HFFc6 (cell line): ENCODE data around the gene ACSBG1. TPM values are rescaled to one million over a fixed set of nuclear protein-coding genes. Genes with fewer than 3 reads are reported as not detected.

ENCODE experiments used
- DNase-seq: peaks from one replicate; pipeline ENCODE4 v3.0.0-alpha.2; 2018
- H3K27ac Mint-ChIP-seq: 2 replicates; pipeline ENCODE4 v1.8.0; 2020; ENCODE audit warnings: mild to moderate bottlenecking, mixed read lengths
- H3K27me3 Mint-ChIP-seq: 2 replicates; pipeline ENCODE4 v1.8.0; 2021; ENCODE audit warnings: mild to moderate bottlenecking, moderate library complexity, mixed read lengths; ENCODE audit not compliant: insufficient read depth
- H3K36me3 Mint-ChIP-seq: 2 replicates; pipeline ENCODE4 v1.8.0; 2021; ENCODE audit warnings: low read depth, mixed read lengths
- H3K4me1 Mint-ChIP-seq: 2 replicates; pipeline ENCODE4 v1.8.0; 2020; ENCODE audit warnings: low read depth, mixed read lengths
- H3K4me3 Mint-ChIP-seq: 2 replicates; pipeline ENCODE4 v1.8.0; 2020; ENCODE audit warnings: mild to moderate bottlenecking, moderate library complexity, mixed read lengths
- H3K9me3 Mint-ChIP-seq: 2 replicates; pipeline ENCODE4 v1.8.0; 2020; ENCODE audit warnings: mild to moderate bottlenecking, mixed read lengths
- CTCF ChIP-seq: fragments of 200-600 bp; sonication (generic); IDR thresholded peaks from 2 replicates; pipeline ENCODE4 v1.5.0; 2021; ENCODE audit warnings: antibody characterized with exemption, mild to moderate bottlenecking
- total RNA-seq, 6 experiments: library from RNA; stranded (reverse); fragmentation: NEBNext Ultra II Directional; extraction: Animal tissue kit (Norgen Biotek cat#: 25700); gene quantifications; 2 replicates in 1 of 6; 3 replicates in 5 of 6; pipeline ENCODE4 v1.2.3, GENCODE V29; 2021

Gene ACSBG1
- total RNA-seq, 6 experiments from 2014 or later: not detected

- H3K9me3 Mint-ChIP-seq: no peaks in the 10 kb centered on the region
- H3K27me3 Mint-ChIP-seq: peaks cover 42% of the 10 kb centered on the region
- no peak for TF ChIP-seq CTCF
- no peak overlapping the region for H3K27ac Mint-ChIP-seq
- no peak for DNase-seq
- H3K36me3 Mint-ChIP-seq: no peaks in the 10 kb centered on the region
- no peak overlapping the region for H3K4me3 Mint-ChIP-seq
- no peaks in the 10 kb centered on the region for H3K4me1 Mint-ChIP-seq
Measured at GRCh38 chr15:78197632-78198031, 36.7 kb downstream of the ACSBG1 start.

GRCh38 chr15:78195735-78196201 is 38.6 kb downstream of the ACSBG1 start:
- Mint-ChIP-seq H3K9me3 (no peaks in the 10 kb centered on the region; the same call in 1 of the 2 replicates), H3K27ac (no peak overlapping the region), H3K36me3 (no peaks in the 10 kb centered on the region), H3K4me1 (no peaks in the 10 kb centered on the region), H3K4me3 (no peak overlapping the region), H3K27me3 (peaks cover 36% of the 10 kb centered on the region)
- TF ChIP-seq CTCF: peak; percentile 81
- DNase-seq: no peak

GRCh38 chr15:78194568-78194925 is 39.8 kb downstream of the ACSBG1 start:
- peaks cover 3% of the 10 kb centered on the region; the same call in 1 of the 2 replicates for H3K9me3 Mint-ChIP-seq
- no peak for DNase-seq
- TF ChIP-seq CTCF: no peak
- no peaks in the 10 kb centered on the region for H3K4me1 Mint-ChIP-seq
- no peak overlapping the region for H3K4me3 Mint-ChIP-seq
- H3K27ac Mint-ChIP-seq: no peak overlapping the region
- no peaks in the 10 kb centered on the region for H3K36me3 Mint-ChIP-seq
- peaks cover 30% of the 10 kb centered on the region for H3K27me3 Mint-ChIP-seq

- peaks cover 3% of the 10 kb centered on the region; the same call in 1 of the 2 replicates for H3K9me3 Mint-ChIP-seq
- no peak for TF ChIP-seq CTCF
- peaks cover 30% of the 10 kb centered on the region for H3K27me3 Mint-ChIP-seq
- no peaks in the 10 kb centered on the region for H3K36me3 Mint-ChIP-seq
- no peaks in the 10 kb centered on the region for H3K4me1 Mint-ChIP-seq
- no peak for DNase-seq
- H3K27ac Mint-ChIP-seq: no peak overlapping the region
- H3K4me3 Mint-ChIP-seq: no peak overlapping the region
Measured at GRCh38 chr15:78193731-78194567, 40.4 kb downstream of the ACSBG1 start.

- no peak overlapping the region for H3K4me3 Mint-ChIP-seq
- DNase-seq: no peak
- no peaks in the 10 kb centered on the region for H3K4me1 Mint-ChIP-seq
- H3K36me3 Mint-ChIP-seq: no peaks in the 10 kb centered on the region
- no peak overlapping the region for H3K27ac Mint-ChIP-seq
- peaks cover 3% of the 10 kb centered on the region; the same call in 1 of the 2 replicates for H3K9me3 Mint-ChIP-seq
- no peak for TF ChIP-seq CTCF
- H3K27me3 Mint-ChIP-seq: peaks cover 30% of the 10 kb centered on the region
Measured at GRCh38 chr15:78192826-78193594, 41.4 kb downstream of the ACSBG1 start.
